Daoy (cell line): ENCODE results near the gene SESN3. TPM values are rescaled to one million over a fixed set of nuclear protein-coding genes. Genes with fewer than 3 reads are reported as not detected.
"Not testable (repeated sequence)": the region's sequence is repeated elsewhere in the genome, so short reads cannot be mapped to it uniquely, and the experiment has no call there.

Source experiments
- DNase-seq: peaks from one replicate; pipeline ENCODE4 v3.0.0-alpha.2; 2015; ENCODE audit warnings: low read depth
- total RNA-seq: library from RNA; depleted of rRNA; stranded (reverse); fragments of >200 nt; shearing (Covaris generic); gene quantifications from 2 replicates; pipeline ENCODE4 v1.2.3, GENCODE V29; 2014

SESN3 gene
- total RNA-seq, 1 experiment from 2014 or later = 2.4 TPM

DNA sequence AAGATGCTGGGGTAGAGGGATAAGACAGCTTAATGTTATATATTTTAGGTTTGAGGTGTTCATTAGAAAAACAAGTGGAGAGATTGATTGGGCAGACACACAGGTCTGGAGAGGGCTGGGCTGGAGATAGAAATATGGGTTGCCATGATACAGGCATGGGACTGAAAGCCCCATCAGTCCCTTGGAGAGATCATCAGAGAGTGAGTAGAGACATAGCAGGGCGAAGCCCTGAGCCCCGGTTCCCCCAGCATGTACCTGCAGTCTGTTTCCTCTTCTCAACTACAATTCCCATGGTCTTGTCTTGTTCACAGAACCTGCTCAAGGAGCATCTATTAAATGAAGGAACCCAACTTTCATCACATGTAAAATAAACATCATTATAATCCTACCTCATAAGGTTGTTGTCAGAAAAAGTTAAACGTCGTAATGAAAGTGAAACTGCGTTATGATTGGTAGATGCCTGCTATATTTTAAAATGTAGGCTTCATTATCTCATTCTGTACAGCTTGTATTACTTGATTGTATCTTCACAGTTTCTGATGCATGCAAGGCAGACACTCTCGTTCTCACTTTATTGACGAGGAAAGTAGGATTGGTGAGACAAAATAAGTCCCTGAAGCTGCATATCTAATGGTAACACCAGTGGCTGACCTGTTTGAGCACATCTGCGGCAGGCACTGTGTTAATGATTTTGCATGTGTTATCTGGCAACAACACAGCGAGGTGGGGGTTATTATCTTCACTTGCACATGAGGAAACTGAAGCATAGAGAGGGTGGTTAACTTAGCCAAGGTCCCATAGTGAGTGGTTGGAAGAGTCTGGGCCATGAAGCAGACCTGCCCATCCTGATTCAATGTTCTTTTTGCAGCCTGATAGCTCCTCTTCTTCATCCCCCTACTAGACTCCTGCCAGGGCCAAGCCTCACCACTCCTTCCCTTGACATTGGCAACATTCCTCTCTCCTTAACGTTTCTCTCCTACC lies 77.8 kb downstream of the SESN3 start:
- DNase-seq = no peak

GRCh38 chr11:95150956-95151684 lies 79.9 kb downstream of the SESN3 start:
- DNase-seq = peak; percentile 89

DNA sequence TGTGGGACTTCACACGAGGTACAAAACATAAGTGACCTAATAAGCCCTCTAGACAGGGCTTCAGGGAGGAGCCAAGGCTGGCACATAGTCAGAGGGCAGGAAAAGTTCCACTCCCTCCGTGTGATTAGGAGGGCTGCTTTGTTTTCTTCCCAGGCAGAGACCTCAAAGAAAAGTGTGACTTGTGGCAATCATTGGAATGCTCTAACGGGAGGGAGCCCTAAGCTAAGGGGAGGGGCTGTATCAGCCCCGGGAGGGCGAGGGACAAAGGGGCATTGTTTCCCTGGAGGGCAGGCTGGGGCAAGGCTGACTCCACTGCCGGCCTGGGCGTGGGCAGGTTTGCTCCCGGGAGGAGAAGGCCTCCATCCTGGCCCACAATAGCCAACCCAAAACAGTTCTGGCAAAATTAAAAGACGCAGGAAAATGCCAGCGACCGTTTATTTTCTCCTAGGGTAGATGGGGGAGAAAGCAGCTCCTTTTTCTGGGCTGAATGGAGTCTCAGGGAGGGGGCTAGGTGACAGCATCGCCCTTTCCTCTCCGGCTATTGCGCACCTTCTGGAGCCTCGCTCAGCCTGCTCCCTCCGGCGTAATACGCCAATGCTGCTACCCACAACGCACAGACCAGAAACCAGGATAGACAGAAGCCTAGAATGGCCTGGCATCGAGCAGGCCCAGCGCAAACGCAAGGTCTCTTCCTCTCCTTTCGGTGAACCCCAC lies 81.2 kb downstream of the SESN3 start:
- DNase-seq = peak; percentile 68

DNA sequence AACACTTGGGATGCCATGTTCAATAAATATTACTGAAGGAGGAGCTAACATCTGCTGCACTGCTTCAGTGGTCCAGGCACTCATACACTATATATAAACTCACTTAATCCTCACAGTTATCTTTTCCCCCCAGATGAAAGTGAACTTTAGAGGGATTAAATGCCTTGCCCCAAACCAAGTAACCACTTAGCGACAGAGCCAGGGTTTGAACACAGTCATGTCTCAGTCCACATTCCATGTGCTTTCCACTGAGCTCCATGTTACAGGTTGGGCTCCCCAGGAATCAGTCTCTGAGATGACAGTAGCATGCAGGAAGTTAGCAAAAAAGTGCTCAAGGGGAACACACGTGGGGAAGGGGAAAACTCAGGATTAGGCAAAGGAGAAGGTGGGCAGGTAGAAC lies 82.1 kb downstream of the SESN3 start:
- no peak for DNase-seq

DNA sequence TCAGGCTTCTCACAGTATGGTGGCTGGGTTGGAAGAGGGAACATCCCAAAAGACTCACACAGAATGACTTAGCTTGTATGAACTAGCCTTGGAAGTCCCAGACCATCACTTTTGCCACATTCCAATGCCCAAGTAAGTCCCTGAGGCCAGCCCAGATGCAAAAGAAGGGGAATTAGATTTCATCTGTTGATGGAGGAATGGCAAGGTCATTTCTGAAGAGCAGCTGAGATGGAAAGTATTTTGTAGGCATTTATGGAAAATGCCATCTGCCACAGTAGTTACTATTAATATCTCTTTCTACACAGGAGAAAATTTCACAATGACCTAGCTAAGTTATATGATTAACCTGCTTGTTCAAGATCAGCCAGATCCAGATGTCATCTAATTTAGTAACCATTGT lies 82.6 kb downstream of the SESN3 start:
- DNase-seq = no peak

GRCh38 chr11:95147364-95147905 lies 83.6 kb downstream of the SESN3 start:
- peak; percentile 82 for DNase-seq

DNA sequence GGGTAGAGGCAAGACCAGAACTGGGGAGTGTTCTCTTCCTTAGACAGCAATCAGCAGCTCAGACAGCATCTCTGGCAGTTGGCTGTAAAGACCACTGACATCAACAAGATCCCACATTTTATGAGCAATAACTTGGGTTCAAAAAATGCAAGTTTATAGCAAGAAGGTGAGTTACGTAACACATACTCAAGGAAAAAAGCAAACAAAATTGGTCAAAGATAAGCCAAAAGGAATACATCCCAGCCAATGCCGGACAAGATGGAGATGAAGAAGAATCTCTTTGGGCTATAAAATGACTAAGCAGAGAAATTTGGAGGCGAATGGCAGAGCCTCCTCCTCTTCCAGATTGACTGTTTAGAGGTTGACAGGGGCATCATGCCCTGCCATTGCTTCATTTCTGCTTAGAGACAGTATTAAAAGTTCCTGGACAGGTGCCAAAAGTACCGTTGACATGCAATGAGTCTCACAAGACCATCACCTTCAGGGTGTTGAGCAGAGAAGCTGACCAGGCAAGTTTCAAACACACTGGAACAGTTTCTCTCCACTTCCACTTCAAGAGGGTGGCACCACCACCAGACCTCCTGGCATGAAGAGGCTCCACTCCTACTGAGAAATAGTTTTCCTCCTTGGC lies 85.5 kb downstream of the SESN3 start:
- DNase-seq = no peak

- DNase-seq = no peak
Observed at GRCh38 chr11:95144313-95145235, 86.4 kb downstream of the SESN3 start.

GRCh38 chr11:95143106-95143681 lies 87.8 kb downstream of the SESN3 start:
- DNase-seq = no peak

DNA sequence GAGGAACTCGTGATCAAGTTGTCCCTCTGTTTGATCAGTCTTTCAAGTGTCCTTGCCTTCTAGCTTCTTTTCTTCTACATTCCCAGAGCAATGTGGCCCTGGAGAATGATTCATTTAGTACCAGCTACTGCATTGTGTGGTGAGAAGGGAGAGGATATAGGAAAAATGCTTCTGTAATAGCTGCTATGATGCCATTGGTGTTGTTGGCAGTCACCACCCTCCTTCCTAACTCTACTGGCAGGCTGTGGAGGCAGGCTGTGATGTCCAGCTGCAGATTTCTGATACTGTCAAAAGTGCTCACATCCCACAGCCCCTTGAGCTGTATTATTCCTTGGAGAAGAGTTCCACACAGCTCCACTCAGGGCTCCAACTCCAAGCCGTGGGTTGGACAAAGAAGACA lies 88.6 kb downstream of the SESN3 start:
- no peak for DNase-seq

DNA sequence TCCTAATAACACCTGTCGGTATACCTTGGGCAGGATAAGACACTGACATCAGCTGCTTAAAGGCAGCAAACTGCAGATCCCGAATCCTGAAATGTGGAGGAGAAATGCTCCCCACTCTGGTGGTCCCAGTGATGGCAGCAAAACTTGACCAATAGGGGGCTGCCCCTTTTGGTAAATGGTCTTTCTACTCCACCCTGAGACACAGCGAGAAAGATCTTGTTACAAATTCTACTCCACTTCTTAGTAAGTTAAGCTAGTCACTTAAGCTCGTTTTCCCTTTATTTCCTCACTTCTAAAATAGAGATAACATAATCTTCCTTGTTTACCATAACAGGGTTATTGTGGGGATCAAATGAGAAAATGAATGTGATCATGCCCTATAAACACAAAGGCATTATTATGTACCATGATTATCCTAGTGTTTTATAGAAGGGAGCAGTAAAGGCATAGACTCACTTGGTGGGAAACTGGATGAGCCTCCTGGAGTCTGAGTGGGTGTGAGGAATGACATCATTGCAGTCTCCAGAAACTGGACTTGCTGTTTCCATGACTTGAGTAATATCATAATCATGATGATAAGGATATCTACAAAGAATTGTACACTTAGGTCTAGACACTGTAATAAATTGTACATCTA lies 90.5 kb downstream of the SESN3 start:
- DNase-seq = peak; percentile 35

DNA sequence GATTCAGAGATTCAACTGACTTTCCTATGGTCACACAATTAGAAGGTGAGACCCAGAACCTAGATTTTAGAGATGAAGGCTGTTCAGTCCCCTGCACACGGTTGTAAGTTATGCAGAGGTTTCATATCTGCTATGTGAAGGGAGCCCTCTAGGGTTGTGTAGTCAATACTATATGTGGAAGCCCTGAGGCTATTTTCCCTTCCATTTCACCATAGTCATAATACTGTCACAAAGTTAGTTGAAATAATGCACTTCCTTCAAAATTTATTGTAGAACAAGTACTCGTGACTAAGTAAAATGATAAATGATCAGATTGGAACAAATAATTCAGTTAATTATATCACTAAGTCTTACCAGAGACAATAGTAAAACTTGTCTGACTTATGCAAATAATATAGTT lies 92.6 kb downstream of the SESN3 start:
- DNase-seq = no peak

GRCh38 chr11:95137299-95137698 lies 93.7 kb downstream of the SESN3 start:
- no peak for DNase-seq

- not testable (repeated sequence) for DNase-seq
Observed at GRCh38 chr11:95136747-95137146, 94.3 kb downstream of the SESN3 start.

DNA sequence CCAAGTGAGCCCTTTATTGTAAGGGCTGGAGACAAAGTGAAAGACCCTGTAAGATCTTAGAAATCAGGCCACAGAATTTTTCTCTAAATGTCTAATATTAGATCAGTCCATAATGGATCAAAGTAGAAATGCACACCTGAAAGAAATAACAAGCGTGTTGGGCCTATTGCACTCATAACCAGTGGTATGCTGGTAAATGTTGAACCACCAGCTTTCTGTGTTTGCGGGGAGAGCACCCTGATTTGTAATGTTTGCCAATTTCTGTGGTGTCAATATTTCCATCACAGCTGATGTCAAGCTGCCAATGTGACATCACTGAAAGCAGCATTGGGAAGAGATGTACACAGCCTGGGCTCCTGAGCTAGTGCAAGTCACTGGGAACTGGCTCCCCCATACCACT lies 95.1 kb downstream of the SESN3 start:
- DNase-seq = no peak

- DNase-seq = no peak
Observed at GRCh38 chr11:95135155-95135554, 95.8 kb downstream of the SESN3 start.

GRCh38 chr11:95134491-95134890 lies 96.5 kb downstream of the SESN3 start:
- peak; percentile 59 for DNase-seq

- peak; percentile 35 for DNase-seq
Observed at GRCh38 chr11:95132956-95133355, 98.0 kb downstream of the SESN3 start.

DNA sequence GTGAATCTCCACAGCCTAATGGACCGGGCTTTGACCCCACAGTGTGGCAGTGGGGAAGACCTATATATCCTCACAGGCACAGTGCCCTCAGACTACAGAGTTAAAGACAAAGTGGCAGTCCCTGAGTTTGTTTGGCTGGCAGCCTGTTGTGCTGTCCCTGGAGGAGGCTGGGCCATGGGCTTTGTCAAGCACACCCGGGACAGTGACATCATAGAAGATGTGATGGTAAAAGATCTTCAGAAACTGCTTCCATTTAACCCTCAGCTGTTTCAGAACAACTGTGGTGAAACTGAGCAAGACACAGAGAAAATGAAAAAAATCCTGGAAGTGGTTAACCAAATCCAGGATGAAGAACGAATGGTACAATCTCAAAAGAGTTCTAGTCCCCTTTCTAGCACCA lies 102.4 kb downstream of the SESN3 start:
- no peak for DNase-seq
